ENCODE data around the gene BRCA2.

BRCA2 gene

GRCh38 chr13:32426990-32427851 is 111.9 kb downstream of the BRCA2 start:
- no peaks in the 10 kb centered on the region for H3K27me3 ChIP-seq (replicated peaks; ENCODE audit: control insufficient read depth, insufficient read depth, low read length, poor library complexity, severe bottlenecking)
- H3K4me3 ChIP-seq (ENCODE audit: insufficient read depth, low read depth, low read length, poor library complexity, severe bottlenecking), result peak overlapping the region; percentile 75
- DNase-seq, result peak; percentile 40 to 47 (median 45)
- peak overlapping the region; percentile 82 for H3K27ac ChIP-seq (ENCODE audit: insufficient read depth, low read length, poor library complexity, severe bottlenecking)
- H3K4me1 ChIP-seq (ENCODE audit: control insufficient read depth, insufficient read depth, low read length, poor library complexity, severe bottlenecking), result peaks cover 14% of the 10 kb centered on the region
- H3K9me3 ChIP-seq (ENCODE audit: control insufficient read depth, low read length), result no peaks in the 10 kb centered on the region
- no peaks in the 10 kb centered on the region for H3K36me3 ChIP-seq (ENCODE audit: control insufficient read depth, insufficient read depth, low read length)

GRCh38 chr13:32427852-32428580 is 112.7 kb downstream of the BRCA2 start, which contains the start of gene N4BP2L1:
Gene N4BP2L1 (minus strand): TSS chr13:32428130. CDS start chr13:32428082, 48 bp downstream.
- DNase-seq, result peak; percentile 80 to 84 (median 84)
- Histone ChIP-seq H3K4me1 (ENCODE audit: control insufficient read depth, insufficient read depth, low read length, poor library complexity, severe bottlenecking) (peaks cover 14% of the 10 kb centered on the region), H3K36me3 (ENCODE audit: control insufficient read depth, insufficient read depth, low read length) (no peaks in the 10 kb centered on the region), H3K27me3 (replicated peaks; ENCODE audit: control insufficient read depth, insufficient read depth, low read length, poor library complexity, severe bottlenecking) (no peaks in the 10 kb centered on the region), H3K27ac (ENCODE audit: insufficient read depth, low read length, poor library complexity, severe bottlenecking) (peak within 1 kb of the TSS; percentile 82), H3K9me3 (ENCODE audit: control insufficient read depth, low read length) (no peaks in the 10 kb centered on the region), H3K4me3 (ENCODE audit: insufficient read depth, low read depth, low read length, poor library complexity, severe bottlenecking) (peak within 1 kb of the TSS; percentile 75)

- Histone ChIP-seq H3K4me3 (ENCODE audit: insufficient read depth, low read depth, low read length, poor library complexity, severe bottlenecking) (peak overlapping the region; percentile 75), H3K9me3 (ENCODE audit: control insufficient read depth, low read length) (no peaks in the 10 kb centered on the region), H3K4me1 (ENCODE audit: control insufficient read depth, insufficient read depth, low read length, poor library complexity, severe bottlenecking) (peaks cover 14% of the 10 kb centered on the region), H3K27me3 (replicated peaks; ENCODE audit: control insufficient read depth, insufficient read depth, low read length, poor library complexity, severe bottlenecking) (no peaks in the 10 kb centered on the region), H3K36me3 (ENCODE audit: control insufficient read depth, insufficient read depth, low read length) (no peaks in the 10 kb centered on the region), H3K27ac (ENCODE audit: insufficient read depth, low read length, poor library complexity, severe bottlenecking) (peak overlapping the region; percentile 82)
- no peak for DNase-seq
Measured at GRCh38 chr13:32428581-32429432, 113.5 kb downstream of the BRCA2 start.

DNA sequence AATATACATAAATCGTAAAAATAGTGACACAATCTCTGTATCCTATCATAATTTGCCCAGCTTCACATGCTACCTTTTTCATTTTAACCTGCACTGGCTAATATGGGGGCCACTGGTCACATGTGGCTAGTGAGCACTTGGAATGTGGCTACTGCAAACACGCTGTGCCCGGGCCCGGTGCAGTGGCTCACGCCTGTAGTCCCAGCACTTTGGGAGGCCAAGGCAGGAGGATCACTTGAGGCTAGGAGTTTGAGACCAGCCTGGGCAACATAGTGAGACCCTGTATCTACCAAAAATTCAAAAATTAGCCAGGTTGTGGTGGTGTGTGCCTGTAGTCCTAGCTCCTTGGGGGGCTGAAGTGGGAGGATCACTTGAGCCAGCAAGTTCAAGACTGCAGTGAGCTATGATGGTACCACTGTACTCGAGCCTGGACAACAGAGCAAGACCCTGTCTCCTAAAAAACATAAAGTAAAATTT is 114.2 kb downstream of the BRCA2 start:
- peaks cover 14% of the 10 kb centered on the region for H3K4me1 ChIP-seq (ENCODE audit: control insufficient read depth, insufficient read depth, low read length, poor library complexity, severe bottlenecking)
- H3K27ac ChIP-seq (ENCODE audit: insufficient read depth, low read length, poor library complexity, severe bottlenecking), result no peak overlapping the region
- H3K36me3 ChIP-seq (ENCODE audit: control insufficient read depth, insufficient read depth, low read length), result no peaks in the 10 kb centered on the region
- DNase-seq, result no peak
- H3K4me3 ChIP-seq (ENCODE audit: insufficient read depth, low read depth, low read length, poor library complexity, severe bottlenecking), result no peak overlapping the region
- H3K9me3 ChIP-seq (ENCODE audit: control insufficient read depth, low read length), result no peaks in the 10 kb centered on the region
- H3K27me3 ChIP-seq (replicated peaks; ENCODE audit: control insufficient read depth, insufficient read depth, low read length, poor library complexity, severe bottlenecking), result no peaks in the 10 kb centered on the region

DNA sequence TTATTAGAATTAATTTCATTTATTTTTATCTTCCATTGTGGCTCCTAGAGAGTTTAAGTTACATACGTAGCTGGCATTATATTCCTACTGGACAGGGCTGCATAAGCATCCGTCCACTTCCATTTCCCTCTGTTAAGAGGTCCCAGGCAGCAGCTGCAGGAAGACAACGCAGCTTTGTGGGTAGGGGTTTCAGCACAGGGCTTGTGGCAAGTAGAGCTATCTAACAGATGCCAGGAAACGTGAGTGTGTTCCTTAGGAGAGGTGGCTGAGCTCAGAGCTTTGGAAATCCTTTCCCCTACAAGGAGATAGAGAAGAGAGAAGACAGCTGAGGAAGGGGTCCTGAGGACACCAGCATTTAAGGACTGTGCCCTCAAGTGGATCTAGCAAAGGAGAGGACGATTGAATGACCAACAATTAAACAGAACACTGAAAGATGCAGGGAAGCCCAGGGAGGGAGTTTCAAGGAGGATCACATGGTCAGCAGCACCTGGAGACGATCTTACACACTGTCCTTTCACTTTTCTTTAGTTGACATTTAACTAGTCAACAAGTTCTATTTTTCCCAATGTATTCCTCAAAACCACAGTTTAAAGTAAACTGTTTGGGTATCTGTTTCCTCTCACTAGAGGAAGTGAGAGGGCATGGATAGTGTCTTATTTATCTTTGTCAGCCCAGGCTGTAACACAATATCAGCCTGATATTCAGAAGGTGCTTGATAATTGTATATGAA is 114.9 kb downstream of the BRCA2 start:
- Histone ChIP-seq H3K9me3 (ENCODE audit: control insufficient read depth, low read length) (no peaks in the 10 kb centered on the region), H3K27me3 (replicated peaks; ENCODE audit: control insufficient read depth, insufficient read depth, low read length, poor library complexity, severe bottlenecking) (no peaks in the 10 kb centered on the region), H3K36me3 (ENCODE audit: control insufficient read depth, insufficient read depth, low read length) (no peaks in the 10 kb centered on the region), H3K4me1 (ENCODE audit: control insufficient read depth, insufficient read depth, low read length, poor library complexity, severe bottlenecking) (peaks cover 14% of the 10 kb centered on the region), H3K4me3 (ENCODE audit: insufficient read depth, low read depth, low read length, poor library complexity, severe bottlenecking) (no peak overlapping the region), H3K27ac (ENCODE audit: insufficient read depth, low read length, poor library complexity, severe bottlenecking) (no peak overlapping the region)
- no peak for DNase-seq

DNA sequence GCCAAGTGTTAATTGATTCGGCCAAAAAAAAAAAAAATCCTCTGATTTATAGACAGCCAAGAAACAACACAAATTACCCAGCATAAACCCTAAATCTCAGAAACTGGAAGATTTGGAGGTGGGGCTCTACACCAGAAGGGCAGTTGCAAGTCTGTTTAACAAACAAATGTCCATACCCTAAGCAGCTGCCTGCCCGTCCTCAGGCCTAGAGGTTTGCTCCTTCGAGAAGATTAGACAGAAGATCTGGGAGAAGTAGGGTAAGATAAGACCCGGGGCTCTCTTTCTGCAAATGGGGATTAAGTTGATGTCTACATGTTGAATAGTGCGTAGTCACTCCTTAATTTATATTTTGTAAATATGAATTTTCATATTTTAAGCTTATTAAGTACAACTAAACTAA is 116.1 kb downstream of the BRCA2 start:
- no peaks in the 10 kb centered on the region for H3K9me3 ChIP-seq (ENCODE audit: control insufficient read depth, low read length)
- H3K27ac ChIP-seq (ENCODE audit: insufficient read depth, low read length, poor library complexity, severe bottlenecking), result no peak overlapping the region
- no peaks in the 10 kb centered on the region for H3K36me3 ChIP-seq (ENCODE audit: control insufficient read depth, insufficient read depth, low read length)
- H3K27me3 ChIP-seq (replicated peaks; ENCODE audit: control insufficient read depth, insufficient read depth, low read length, poor library complexity, severe bottlenecking), result no peaks in the 10 kb centered on the region
- no peak for DNase-seq
- H3K4me3 ChIP-seq (ENCODE audit: insufficient read depth, low read depth, low read length, poor library complexity, severe bottlenecking), result no peak overlapping the region
- H3K4me1 ChIP-seq (ENCODE audit: control insufficient read depth, insufficient read depth, low read length, poor library complexity, severe bottlenecking), result peaks cover 10% of the 10 kb centered on the region

DNA sequence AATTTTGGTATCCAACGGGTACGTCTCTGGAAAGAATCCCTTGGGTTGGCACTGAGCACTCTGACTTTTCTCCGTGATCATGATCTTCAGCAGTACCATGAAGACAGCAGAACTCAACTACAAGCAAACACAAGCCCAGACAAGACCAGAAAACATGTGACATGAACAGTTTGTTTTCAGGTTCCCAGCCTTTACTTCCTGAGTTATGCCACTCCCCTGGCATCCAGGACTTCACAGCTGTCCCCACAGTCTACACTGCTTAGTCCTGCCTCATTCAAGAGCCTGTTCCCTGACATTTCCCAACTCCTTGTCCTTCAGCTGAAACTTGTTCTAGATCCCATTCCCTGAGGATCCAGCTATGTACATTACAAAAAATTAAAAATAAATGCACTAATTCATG is 117.5 kb downstream of the BRCA2 start:
- H3K9me3 ChIP-seq (ENCODE audit: control insufficient read depth, low read length), result no peaks in the 10 kb centered on the region
- H3K27me3 ChIP-seq (replicated peaks; ENCODE audit: control insufficient read depth, insufficient read depth, low read length, poor library complexity, severe bottlenecking), result no peaks in the 10 kb centered on the region
- H3K4me1 ChIP-seq (ENCODE audit: control insufficient read depth, insufficient read depth, low read length, poor library complexity, severe bottlenecking), result peaks cover 10% of the 10 kb centered on the region
- no peak overlapping the region for H3K4me3 ChIP-seq (ENCODE audit: insufficient read depth, low read depth, low read length, poor library complexity, severe bottlenecking)
- H3K36me3 ChIP-seq (ENCODE audit: control insufficient read depth, insufficient read depth, low read length), result no peaks in the 10 kb centered on the region
- no peak overlapping the region for H3K27ac ChIP-seq (ENCODE audit: insufficient read depth, low read length, poor library complexity, severe bottlenecking)
- DNase-seq, result no peak

DNA sequence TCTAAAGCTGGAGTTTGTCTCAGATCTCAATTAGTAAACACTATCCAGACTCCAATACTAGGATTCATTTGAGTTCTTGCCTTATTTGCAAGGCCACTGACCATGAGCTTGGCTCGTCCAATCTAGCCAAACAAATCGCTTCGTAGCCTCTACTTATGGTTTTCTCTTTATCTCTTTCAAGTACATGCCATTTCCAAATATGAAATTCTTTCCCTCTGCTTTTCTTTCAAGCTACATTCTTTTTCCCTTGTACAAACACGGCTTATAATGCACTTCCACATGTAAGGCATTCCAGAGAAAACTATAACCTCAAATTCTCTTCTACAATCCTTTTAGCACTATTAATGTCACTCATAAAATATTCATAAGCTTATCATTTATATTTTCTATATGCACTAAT is 123.6 kb downstream of the BRCA2 start:
- H3K4me3 ChIP-seq (ENCODE audit: insufficient read depth, low read depth, low read length, poor library complexity, severe bottlenecking), result no peak overlapping the region
- no peaks in the 10 kb centered on the region for H3K36me3 ChIP-seq (ENCODE audit: control insufficient read depth, insufficient read depth, low read length)
- no peaks in the 10 kb centered on the region for H3K9me3 ChIP-seq (ENCODE audit: control insufficient read depth, low read length)
- H3K27ac ChIP-seq (ENCODE audit: insufficient read depth, low read length, poor library complexity, severe bottlenecking), result no peak overlapping the region
- no peaks in the 10 kb centered on the region for H3K27me3 ChIP-seq (replicated peaks; ENCODE audit: control insufficient read depth, insufficient read depth, low read length, poor library complexity, severe bottlenecking)
- no peak for DNase-seq
- H3K4me1 ChIP-seq (ENCODE audit: control insufficient read depth, insufficient read depth, low read length, poor library complexity, severe bottlenecking), result no peaks in the 10 kb centered on the region

- Histone ChIP-seq H3K9me3 (ENCODE audit: control insufficient read depth, low read length) (no peaks in the 10 kb centered on the region), H3K4me1 (ENCODE audit: control insufficient read depth, insufficient read depth, low read length, poor library complexity, severe bottlenecking) (no peaks in the 10 kb centered on the region), H3K27ac (ENCODE audit: insufficient read depth, low read length, poor library complexity, severe bottlenecking) (no peak overlapping the region), H3K4me3 (ENCODE audit: insufficient read depth, low read depth, low read length, poor library complexity, severe bottlenecking) (no peak overlapping the region), H3K36me3 (ENCODE audit: control insufficient read depth, insufficient read depth, low read length) (no peaks in the 10 kb centered on the region), H3K27me3 (replicated peaks; ENCODE audit: control insufficient read depth, insufficient read depth, low read length, poor library complexity, severe bottlenecking) (no peaks in the 10 kb centered on the region)
- peak in 1 of 3 donors; percentile 5 for DNase-seq
Measured at GRCh38 chr13:32443111-32443510, 127.8 kb downstream of the BRCA2 start.

Data from effector memory CD4-positive, alpha-beta T cell (primary cell).